ENCODE results near the gene ABCC8.

ABCC8 gene

DNA sequence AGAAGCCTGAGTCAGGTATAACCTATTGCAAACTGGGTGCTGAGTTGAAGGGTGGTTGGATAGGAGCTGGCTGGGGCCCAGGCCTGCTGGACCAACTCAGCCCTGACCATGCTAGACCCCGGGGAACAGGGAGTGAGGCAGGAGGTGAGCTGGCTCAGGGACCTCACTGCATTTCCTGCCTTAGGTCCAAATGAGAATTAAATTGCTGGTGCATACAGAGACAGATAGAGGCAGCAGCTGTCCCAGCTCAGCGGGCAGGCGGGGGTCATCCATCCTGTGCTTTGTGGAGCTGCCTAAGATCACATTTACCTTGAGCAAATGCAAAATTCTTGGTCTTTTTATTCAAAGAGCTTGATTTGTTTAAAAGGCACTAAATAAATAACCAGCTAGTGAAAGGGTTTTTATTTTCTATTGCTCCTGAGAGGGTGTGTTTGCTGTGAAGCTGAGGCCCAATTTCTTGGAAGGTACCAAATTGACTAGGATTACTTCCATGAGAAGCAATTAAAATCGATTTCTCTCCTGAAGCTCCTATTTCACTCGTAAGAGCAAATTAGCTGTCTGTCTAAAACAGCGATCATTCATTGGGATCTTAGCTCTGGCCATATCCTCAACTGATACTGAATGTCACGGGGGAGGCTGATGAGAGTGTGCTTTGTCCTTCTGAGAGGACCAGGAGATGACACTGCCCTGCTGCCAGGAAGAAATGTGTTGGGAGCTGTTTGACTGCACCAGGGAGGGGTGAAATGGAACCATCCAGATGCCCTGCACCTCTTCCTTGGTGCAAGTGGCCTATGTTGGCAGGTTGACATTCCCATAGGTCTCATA is 42.6 kb upstream of the ABCC8 start:
- TF ChIP-seq, protein P1, sequence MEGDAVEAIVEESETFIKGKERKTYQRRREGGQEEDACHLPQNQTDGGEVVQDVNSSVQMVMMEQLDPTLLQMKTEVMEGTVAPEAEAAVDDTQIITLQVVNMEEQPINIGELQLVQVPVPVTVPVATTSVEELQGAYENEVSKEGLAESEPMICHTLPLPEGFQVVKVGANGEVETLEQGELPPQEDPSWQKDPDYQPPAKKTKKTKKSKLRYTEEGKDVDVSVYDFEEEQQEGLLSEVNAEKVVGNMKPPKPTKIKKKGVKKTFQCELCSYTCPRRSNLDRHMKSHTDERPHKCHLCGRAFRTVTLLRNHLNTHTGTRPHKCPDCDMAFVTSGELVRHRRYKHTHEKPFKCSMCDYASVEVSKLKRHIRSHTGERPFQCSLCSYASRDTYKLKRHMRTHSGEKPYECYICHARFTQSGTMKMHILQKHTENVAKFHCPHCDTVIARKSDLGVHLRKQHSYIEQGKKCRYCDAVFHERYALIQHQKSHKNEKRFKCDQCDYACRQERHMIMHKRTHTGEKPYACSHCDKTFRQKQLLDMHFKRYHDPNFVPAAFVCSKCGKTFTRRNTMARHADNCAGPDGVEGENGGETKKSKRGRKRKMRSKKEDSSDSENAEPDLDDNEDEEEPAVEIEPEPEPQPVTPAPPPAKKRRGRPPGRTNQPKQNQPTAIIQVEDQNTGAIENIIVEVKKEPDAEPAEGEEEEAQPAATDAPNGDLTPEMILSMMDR (IDR thresholded peaks at IDR 0.05; ENCODE audit: low read depth, low read length) = no peak
- H3K4me3 ChIP-seq (ENCODE audit: low read depth, low read length) = no peak overlapping the region

DNA sequence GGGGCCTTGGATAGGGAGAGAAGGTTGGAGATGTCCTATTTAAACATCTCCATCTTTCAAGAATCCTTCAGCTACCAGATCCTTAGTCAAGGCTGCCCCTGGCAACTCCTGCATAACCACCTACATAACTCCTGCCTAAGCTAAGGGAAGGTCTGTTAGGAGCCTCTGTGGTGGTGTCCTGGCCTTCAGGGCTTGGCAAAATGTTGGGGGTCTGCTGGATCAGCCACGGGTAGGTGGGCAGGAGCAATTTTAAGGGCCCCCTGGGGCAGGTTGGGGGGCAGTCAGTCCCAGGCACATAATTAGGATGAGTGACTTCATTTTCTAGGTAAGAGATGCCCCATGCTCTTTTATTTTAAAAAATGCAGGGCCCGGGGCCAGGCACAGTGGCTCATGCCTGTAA is 41.7 kb upstream of the ABCC8 start:
- TF ChIP-seq, protein P1 (IDR thresholded peaks at IDR 0.05; ENCODE audit: low read depth, low read length) = no peak

DNA sequence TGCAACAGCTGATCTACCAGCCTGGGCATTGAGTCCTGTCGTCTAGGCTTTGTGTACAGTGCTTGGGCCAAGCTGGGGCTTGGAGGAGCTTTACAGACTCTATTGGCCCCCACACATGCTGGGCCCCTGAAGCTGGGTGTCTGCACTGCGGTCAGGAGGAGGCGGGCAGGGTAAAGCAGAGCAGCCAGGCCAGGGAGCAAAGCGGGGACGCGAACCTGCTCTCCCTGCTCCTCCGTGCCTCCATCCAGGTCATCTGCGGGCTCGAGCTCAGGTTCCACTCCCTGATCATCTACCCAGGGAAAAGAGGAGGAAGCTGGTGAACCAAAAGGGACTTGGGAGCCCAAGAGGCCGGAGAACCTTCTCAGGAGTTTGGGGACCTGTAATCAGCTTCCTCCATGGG is 40.5 kb upstream of the ABCC8 start:
- H3K4me3 ChIP-seq (ENCODE audit: low read depth, low read length) = no peak overlapping the region

More for the DNA sequence above, 41.7 kb upstream of the ABCC8 start:
- no peak overlapping the region for H3K4me3 ChIP-seq (ENCODE audit: low read depth, low read length)

DNA sequence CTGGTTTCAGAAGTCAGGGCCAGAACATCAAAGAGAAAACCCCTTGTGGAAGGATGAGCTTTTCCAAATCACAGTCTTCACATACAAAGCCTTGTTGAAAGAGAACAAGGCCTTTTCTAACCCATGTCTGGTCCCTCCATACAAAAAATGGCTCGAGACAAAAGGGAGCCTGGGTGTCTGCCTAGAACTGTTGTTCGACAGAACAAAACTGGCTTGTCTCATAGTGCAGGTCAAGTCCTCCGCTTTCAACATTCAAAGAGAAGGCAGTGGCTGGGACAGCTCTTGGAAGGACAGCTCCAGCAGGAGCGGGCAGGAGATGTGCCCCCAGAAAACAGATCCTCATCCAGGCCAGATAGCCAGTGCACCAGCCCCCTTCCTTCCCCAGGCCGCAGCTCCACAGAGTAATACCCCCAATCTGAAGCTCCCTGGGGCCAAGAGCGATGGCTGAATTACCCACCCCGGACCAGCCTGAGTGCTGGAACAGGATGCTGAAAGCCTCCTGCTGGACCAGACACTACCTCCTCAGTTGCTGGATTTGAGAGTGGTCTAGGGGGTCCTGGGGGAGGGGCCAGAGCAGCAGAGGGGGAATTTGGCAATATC is 40.0 kb upstream of the ABCC8 start:
- TF ChIP-seq, protein P1 (IDR thresholded peaks at IDR 0.05; ENCODE audit: low read depth, low read length) = no peak
- no peak overlapping the region for H3K4me3 ChIP-seq (ENCODE audit: low read depth, low read length)

More for the DNA sequence above, 40.5 kb upstream of the ABCC8 start:
- TF ChIP-seq, protein P1 (IDR thresholded peaks at IDR 0.05; ENCODE audit: low read depth, low read length) = no peak

DNA sequence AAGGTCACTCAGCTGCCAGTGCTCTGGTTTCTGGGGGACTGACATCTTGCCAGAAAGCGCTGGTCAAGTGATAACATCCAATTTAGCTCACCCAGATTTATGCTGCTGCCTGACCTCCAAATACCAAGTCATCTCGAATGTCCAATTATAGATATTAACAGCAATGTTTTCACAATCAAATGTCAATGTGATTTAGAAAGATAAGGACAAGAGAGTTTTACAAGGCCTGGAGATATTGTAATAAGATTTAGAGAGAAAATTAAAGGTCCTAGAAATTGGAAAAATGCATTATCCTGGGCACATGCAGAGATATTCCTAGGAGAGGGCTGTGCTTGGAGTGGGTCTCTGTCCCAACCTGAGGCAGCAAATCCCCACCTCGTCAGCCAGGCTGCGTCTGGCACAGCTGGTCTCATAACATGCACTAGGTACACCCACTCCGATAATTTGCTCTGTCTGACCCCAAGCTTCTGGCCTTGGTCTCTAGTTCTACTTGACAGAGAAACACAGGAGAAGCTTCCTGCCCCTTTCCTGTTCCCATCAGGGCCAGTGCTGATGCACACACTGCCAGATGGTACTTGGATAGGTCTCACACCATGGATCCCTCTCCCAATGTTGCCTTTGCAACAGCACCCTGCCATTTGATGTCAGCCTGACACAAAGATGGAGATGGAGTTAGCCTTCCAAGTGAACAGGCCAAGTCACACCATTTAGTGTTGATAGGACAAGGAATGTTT is 39.0 kb upstream of the ABCC8 start:
- no peak overlapping the region for H3K4me3 ChIP-seq (ENCODE audit: low read depth, low read length)
- TF ChIP-seq, protein P1 (IDR thresholded peaks at IDR 0.05; ENCODE audit: low read depth, low read length) = no peak

DNA sequence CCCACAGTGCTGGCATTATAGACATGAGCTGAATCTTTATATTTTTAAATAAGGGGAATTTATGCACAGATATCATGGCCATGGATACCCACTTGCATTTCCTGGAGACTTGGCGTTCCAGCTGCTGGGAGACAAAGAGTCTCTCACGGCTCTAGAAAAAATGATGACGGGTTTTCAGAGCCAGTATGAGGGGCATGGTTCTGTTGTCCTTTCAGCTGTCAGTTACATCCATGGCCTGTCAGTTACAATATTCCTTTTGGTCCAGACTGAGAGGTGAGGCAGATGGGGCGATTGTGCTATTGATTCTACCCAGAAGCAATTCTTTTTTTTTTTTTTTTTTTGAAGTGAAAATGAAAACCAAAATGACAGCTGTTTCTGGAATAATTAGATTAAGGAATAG is 37.8 kb upstream of the ABCC8 start:
- TF ChIP-seq, protein P1 (IDR thresholded peaks at IDR 0.05; ENCODE audit: low read depth, low read length) = no peak
- H3K4me3 ChIP-seq (ENCODE audit: low read depth, low read length) = no peak overlapping the region
